GM12878 (cell line): ENCODE results near the gene SHISA7. TPM values are rescaled to one million over a fixed set of nuclear protein-coding genes. Genes with fewer than 3 reads are reported as not detected.
A peak's percentile ranks its signal among the peaks of the same experiment; 100 is the strongest.

Source experiments
- ATAC-seq: fragments of 200-7000 bp; cut with Tn5 transposase; 3 replicates; pipeline ENCODE4 v1.9.1; 2020; ENCODE audit warnings: mild to moderate bottlenecking, moderate library complexity
- BruUV-seq: library from RNA; stranded (reverse); fragments of 400-500 nt; replicated peaks from 2 replicates; lab custom pipeline; 2021; lab: Mats Ljungman, UMichigan
- CTCF ChIA-PET: fragments of 300-600 bp; sonication (Branson Sonifier 250); formaldehyde crosslinking; extraction: SDS; loops from one replicate; lab custom pipeline; 2021; ENCODE audit warnings: inconsistent platforms; lab: Yijun Ruan, JAX
- POLR2A ChIA-PET: fragments of 350-600 bp; formaldehyde crosslinking; extraction: SDS; loops from one replicate; lab custom pipeline; 2021; ENCODE audit warnings: inconsistent platforms; lab: Charles Lee
- RAD21 ChIA-PET: fragments of 300-600 bp; sonication (Branson Sonifier 250); formaldehyde crosslinking; loops from one replicate; lab custom pipeline; 2023; ENCODE audit warnings: antibody characterized with exemption; ENCODE audit not compliant: unreplicated experiment; lab: Charles Lee
- SMC1A ChIA-PET: fragments of 300-600 bp; sonication (Branson Sonifier 250); formaldehyde crosslinking; loops from one replicate; lab custom pipeline; 2023; ENCODE audit not compliant: unreplicated experiment, uncharacterized antibody; lab: Charles Lee
- DNase-seq: peaks from one replicate; pipeline ENCODE4 v3.0.0-alpha.2; 2011; ENCODE audit warnings: low read depth, low spot score
- FAIRE-seq: peaks from 3 replicates; lab custom pipeline; 2011; peaks lifted over from hg19 to GRCh38; lab: Jason Lieb, UNC
- H2AFZ ChIP-seq: 2 replicates; pipeline ENCODE4 v1.6.0; 2011; ENCODE audit warnings: low read depth, low read length, control low read depth; ENCODE audit not compliant: control insufficient read depth
- H3K27ac ChIP-seq: 2 replicates; pipeline ENCODE4 v1.5.1; 2011; ENCODE audit warnings: control low read depth; ENCODE audit not compliant: control insufficient read depth, insufficient read depth
- H3K27me3 ChIP-seq, 2 experiments: replicated peaks in 1 of 2; 2 replicates each; pipeline versions ENCODE4 v1.6.0 to v1.6.1; 2011; ENCODE audit warnings: low read length in 1 of 2; ENCODE audit not compliant: control insufficient read depth in 2 of 2, insufficient read depth in 2 of 2
- H3K36me3 ChIP-seq, 2 experiments: 2 replicates each; pipeline ENCODE4 v1.5.1; 2011; ENCODE audit warnings: low read length in 1 of 2; ENCODE audit not compliant: control insufficient read depth in 2 of 2, insufficient read depth in 2 of 2
- H3K4me1 ChIP-seq: 2 replicates; pipeline ENCODE4 v1.6.1; 2011; ENCODE audit warnings: mild to moderate bottlenecking, low read length, moderate library complexity, mixed read lengths; ENCODE audit not compliant: control insufficient read depth, insufficient read depth
- H3K4me2 ChIP-seq: 2 replicates; pipeline ENCODE4 v1.6.0; 2011; ENCODE audit warnings: control low read depth; ENCODE audit not compliant: control insufficient read depth, insufficient read depth
- H3K4me3 ChIP-seq: fragments of 200-600 bp; sonication (generic); 2 replicates; pipeline ENCODE4 v1.5.1; 2016
- H3K79me2 ChIP-seq: 2 replicates; pipeline ENCODE4 v1.6.0; 2011; ENCODE audit warnings: low read length; ENCODE audit not compliant: control insufficient read depth, insufficient read depth
- H3K9ac ChIP-seq: 2 replicates; pipeline ENCODE4 v1.8.0; 2011; ENCODE audit warnings: low read length, control low read depth, mixed read lengths; ENCODE audit not compliant: control insufficient read depth, insufficient read depth
- H3K9me3 ChIP-seq: replicated peaks from 3 replicates; pipeline ENCODE4 v1.5.1; 2011; ENCODE audit warnings: mild to moderate bottlenecking, low read length; ENCODE audit not compliant: control insufficient read depth, insufficient read depth
- H4K20me1 ChIP-seq: 2 replicates; pipeline ENCODE4 v1.6.0; 2011; ENCODE audit not compliant: control insufficient read depth, insufficient read depth
- POLR2A ChIP-seq: IDR thresholded peaks from 2 replicates; pipeline ENCODE4 v1.6.1; 2011; ENCODE audit warnings: low read depth, mild to moderate bottlenecking, low read length
- TCF12 ChIP-seq: IDR thresholded peaks from 2 replicates; pipeline ENCODE4 v1.6.1; 2011; ENCODE audit warnings: low read depth, mild to moderate bottlenecking, low read length
- WGBS: methylation state at CpG from one replicate; pipeline ENCODE4 v1.1.6; 2016; ENCODE audit warnings: low lambda C conversion rate; ENCODE audit not compliant: insufficient replicate concordance, insufficient coverage; ENCODE audit errors: missing lambda C conversion rate; 5-methylcytosine and 5-hydroxymethylcytosine counted together
- in situ Hi-C: fragments of 300-500 bp; cut with MboI; formaldehyde crosslinking; loops from 9 replicates; pipeline ENCODE4 v1.14.3; 2018; ENCODE audit warnings: mixed read lengths
- intact Hi-C: fragments of 100-400 bp; cut with micrococcal nuclease; formaldehyde crosslinking; loops from one replicate; pipeline ENCODE4 v1.14.2; 2022; ENCODE audit not compliant: unreplicated experiment
- polyA plus RNA-seq, 11 experiments: library from polyadenylated mRNA; depleted of rRNA in 4 of 11; unstranded in 6 of 11; stranded (reverse) in 5 of 11; fragments of >200 nt; fragmentation: Nextera tagmentation in 4 of 11; fragmentation: Illumina TruSeq in 1 of 11; extraction: Ambion mirVana in 4 of 11; extraction: Trizol in 1 of 11; gene quantifications; 1 replicate in 1 of 11; 2 replicates in 10 of 11; pipeline versions ENCODE4 v1.2.1 to v1.2.3, GENCODE V29; 2011 to 2016; ENCODE audit warnings: inconsistent platforms in 2 of 11, missing spikeins in 2 of 11, low read depth in 1 of 11
- total RNA-seq, 4 experiments: library from RNA; depleted of rRNA in 3 of 4; stranded (reverse); fragments of >200 nt in 3 of 4; fragmentation: Illumina TruSeq in 1 of 4; extraction: Trizol in 1 of 4; gene quantifications; 2 replicates each; pipeline versions ENCODE4 v1.2.1 to v1.2.3, GENCODE V29; 2013 to 2021
- TF ChIP-seq, protein P1 (sequence below): fragments of 450-650 bp; IDR thresholded peaks from 2 replicates; pipeline ENCODE4 v1.6.1; 2016; ENCODE audit warnings: mild to moderate bottlenecking

SHISA7 gene
- total and polyA plus RNA-seq, 10 of the 15 experiments (the other 5 are each of a cell fraction or from before 2014, with no cell fraction given) = 0.03 TPM; not detected in 9

DNA sequence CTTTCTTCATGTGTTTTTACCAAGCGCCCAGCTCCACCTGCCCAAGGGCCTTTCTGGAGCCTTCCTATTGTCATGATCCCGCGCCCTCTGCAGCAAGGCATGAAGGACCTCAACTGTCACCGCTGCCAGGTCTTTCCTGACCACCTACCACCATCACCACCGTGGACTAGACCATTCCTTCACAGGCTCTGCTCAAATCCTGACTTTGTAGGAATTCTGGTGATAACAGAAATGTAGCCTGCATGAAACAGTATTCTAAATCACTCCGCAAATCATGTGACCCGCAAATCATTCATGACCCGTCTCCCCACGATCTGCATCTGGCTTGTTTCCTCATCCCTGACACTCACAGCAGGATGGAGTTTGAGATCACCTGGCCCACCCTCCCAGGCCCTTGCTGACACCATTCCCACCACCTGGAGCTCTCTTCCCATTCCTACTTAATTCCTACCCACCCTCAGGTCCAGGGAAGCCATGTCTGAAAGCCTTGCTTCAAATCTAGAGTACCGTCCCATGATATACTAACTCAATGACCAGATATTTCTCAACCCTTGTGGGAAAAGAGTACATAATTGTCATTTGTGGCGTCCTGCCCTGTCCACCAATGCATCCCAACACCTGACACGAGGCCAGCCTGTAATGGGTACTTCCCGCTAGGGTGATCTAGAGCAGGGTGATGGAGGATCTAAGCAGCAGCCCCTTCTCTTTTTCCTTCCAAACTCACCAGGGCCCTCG, 36.8 kb downstream of the SHISA7 start:
- SMC1A ChIA-PET = interaction anchor here (1.0 kb wide), 1 partner anchor 22 kb away, joined by 3 read pairs; the partner anchor contains the start of gene TMEM238
- BruUV-seq = TSS peak; percentile 79
- peak overlapping the region; percentile 98 for H3K27ac ChIP-seq

More for the DNA sequence above, 36.8 kb downstream of the SHISA7 start:
- TF ChIP-seq, protein P1, sequence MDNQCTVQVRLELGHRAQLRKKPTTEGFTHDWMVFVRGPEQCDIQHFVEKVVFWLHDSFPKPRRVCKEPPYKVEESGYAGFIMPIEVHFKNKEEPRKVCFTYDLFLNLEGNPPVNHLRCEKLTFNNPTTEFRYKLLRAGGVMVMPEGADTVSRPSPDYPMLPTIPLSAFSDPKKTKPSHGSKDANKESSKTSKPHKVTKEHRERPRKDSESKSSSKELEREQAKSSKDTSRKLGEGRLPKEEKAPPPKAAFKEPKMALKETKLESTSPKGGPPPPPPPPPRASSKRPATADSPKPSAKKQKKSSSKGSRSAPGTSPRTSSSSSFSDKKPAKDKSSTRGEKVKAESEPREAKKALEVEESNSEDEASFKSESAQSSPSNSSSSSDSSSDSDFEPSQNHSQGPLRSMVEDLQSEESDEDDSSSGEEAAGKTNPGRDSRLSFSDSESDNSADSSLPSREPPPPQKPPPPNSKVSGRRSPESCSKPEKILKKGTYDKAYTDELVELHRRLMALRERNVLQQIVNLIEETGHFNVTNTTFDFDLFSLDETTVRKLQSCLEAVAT = peak; percentile 78
- TF ChIP-seq TCF12 = no peak
- peak; percentile 41 for TF ChIP-seq POLR2A
- Histone ChIP-seq H3K9me3 (peaks cover 5% of the 10 kb centered on the region; the same call in 1 of the 3 replicates), H4K20me1 (peaks cover 3% of the 10 kb centered on the region), H3K27me3 (no peaks in the 10 kb centered on the region), H2AFZ (no peak overlapping the region), H3K79me2 (peaks cover 41% of the 10 kb centered on the region), H3K4me3 (peak overlapping the region; percentile 93), H3K4me2 (peak overlapping the region; percentile 95), H3K36me3 (peaks cover 12 to 22% of the 10 kb centered on the region in 2 experiments; a peak in 3 of 4 replicates), H3K4me1 (peaks cover 20% of the 10 kb centered on the region), H3K9ac (peak overlapping the region; percentile 93)
- ATAC-seq = no peak
- POLR2A ChIA-PET = interaction anchor here (0.5 to 3.2 kb wide), 7 partner anchors 16 to 726 kb away, joined by 3 to 21 read pairs (median 5); partner anchors contain the start of genes HSPBP1, KMT5C and TMEM238
- no peak for DNase-seq
- intact Hi-C loops (no loop called here), in situ Hi-C loops (no loop called here)
- WGBS = 34% methylated on average over 14 of the region's 14 CpGs
- RAD21 ChIA-PET = interaction anchor here (0.7 to 2.3 kb wide), 4 partner anchors 16 to 104 kb away, joined by 3 to 6 read pairs (median 5); partner anchors contain the start of gene TMEM238
- no peak for FAIRE-seq
- CTCF ChIA-PET = interaction anchor here (0.7 to 1.5 kb wide), 2 partner anchors 23 to 104 kb away, joined by 3 to 8 read pairs; no protein-coding TSS in a partner anchor
